HG02642 (cell line): ENCODE results near the gene GGNBP2.
A peak's percentile ranks its signal among the peaks of the same experiment; 100 is the strongest.
"Not testable (repeated sequence)": the region's sequence is repeated elsewhere in the genome, so short reads cannot be mapped to it uniquely, and the experiment has no call there.

Experiments
- ATAC-seq: cut with Tn5 transposase; IDR thresholded peaks from one replicate; pipeline ENCODE4 v1.9.1; 2021; ENCODE audit warnings: mild to moderate bottlenecking; ENCODE audit not compliant: unreplicated experiment, poor library complexity

Gene GGNBP2

GRCh38 chr17:36599546-36600250 lies 55.0 kb downstream of the GGNBP2 start:
- ATAC-seq: no peak

- ATAC-seq: no peak
Measured at GRCh38 chr17:36600465-36600864, 55.7 kb downstream of the GGNBP2 start.

DNA sequence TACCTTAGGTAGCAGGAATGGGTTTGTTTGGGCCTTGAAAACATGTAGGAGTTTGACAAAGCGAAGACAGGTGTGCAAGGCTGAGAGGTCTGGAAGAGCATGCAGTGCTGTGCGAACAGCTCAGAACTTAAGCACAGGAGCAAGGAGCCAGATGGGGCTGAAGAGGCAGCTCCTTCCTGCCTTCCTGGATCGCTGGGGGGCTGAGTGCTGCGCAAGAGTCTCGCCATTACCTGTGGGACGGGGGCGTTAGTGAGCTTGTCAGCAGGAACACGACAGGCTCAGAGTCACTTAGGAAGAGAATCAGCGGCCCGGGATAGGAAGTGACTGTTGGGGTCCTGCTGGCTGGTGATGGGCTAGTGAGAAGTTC lies 56.2 kb downstream of the GGNBP2 start:
- ATAC-seq: no peak

DNA sequence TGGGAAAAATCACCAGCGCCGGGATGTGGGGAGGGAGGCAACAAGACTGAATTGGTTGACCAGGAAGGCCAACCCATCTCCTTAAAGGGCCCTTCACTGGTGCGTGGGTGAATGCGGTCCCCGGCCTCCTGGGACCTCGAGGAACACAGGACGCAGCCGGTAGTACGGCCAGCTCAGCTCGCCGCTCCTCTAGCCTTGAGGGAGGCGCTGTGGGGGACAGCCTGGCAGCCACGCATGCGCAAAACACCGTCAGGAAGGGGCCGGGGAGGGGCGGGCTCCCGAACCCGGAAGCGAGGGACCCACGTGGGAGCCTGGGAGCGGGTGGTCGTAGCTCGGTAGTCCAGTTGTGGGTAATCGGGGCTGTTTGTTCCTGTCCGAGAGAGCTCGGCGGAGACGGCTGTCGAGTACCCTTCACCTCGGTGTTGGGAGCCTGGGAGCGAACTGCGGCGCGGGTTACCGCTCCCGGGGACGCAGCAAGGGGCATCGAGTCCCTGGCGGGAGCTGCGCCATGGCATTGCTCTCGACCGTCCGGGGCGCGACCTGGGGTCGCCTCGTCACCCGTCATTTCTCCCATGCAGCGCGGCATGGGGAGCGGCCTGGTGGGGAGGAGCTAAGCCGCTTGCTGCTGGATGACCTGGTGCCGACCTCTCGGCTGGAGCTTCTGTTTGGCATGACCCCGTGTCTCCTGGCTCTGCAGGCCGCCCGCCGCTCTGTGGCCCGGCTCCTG lies 56.7 kb downstream of the GGNBP2 start, which contains the start of gene MRM1:
TSS of gene MRM1 (plus strand) at position 281 of the 727 bp plus-strand sequence. CDS start at position 509, 228 bp downstream.
- peak; percentile 83 for ATAC-seq

DNA sequence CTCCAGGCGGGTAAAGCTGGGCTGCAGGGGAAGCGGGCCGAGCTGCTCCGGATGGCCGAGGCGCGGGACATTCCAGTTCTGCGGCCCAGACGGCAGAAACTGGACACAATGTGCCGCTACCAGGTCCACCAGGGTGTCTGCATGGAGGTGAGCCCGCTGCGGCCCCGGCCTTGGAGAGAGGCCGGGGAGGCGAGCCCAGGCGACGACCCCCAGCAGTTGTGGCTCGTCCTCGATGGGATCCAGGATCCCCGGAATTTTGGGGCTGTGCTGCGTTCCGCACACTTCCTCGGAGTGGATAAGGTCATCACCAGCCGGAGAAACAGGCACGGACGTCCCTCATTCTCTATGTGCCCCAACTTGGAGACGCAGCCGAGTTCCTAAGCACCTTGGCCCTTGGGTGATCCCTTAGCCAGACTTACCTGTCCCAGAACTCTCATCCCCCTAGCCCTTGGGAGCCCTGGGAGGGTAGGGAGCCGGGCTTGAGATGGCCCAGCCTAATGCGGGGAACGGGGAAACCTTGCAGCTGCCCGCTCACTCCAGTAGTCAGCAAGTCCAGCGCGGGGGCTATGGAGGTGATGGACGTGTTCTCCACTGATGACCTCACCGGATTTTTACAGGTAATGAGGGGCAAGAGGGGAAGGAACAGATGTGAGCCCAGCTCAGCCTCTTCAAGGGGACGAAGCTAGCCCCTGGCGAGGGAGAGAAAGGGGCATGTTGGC lies 57.5 kb downstream of the GGNBP2 start:
- peak; percentile 27 for ATAC-seq

GRCh38 chr17:36602924-36603384 lies 58.2 kb downstream of the GGNBP2 start:
- no peak for ATAC-seq

GRCh38 chr17:36605028-36605427 lies 60.3 kb downstream of the GGNBP2 start:
- not testable (repeated sequence) for ATAC-seq

DNA sequence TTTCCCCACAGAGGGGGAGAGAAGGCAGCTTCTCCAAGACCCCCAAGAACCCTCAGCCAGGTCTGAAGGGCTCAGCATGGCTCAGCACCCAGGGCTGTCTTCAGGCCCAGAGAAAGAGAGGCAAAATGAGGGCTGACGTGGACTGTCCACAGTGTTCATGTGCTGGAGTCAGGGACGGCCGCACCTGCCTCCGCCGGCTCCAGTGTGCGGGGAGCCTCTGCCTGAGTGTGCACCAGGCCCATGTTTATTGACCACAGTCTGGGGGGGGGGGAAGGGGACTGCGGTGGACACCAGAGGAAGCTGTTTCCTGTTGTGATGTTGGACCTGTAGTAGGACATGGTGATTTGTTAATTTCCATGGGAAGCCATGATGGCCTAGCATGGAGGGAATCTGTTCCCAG lies 63.6 kb downstream of the GGNBP2 start:
- ATAC-seq: no peak

- ATAC-seq: no peak
Measured at GRCh38 chr17:36608794-36609497, 64.2 kb downstream of the GGNBP2 start.

DNA sequence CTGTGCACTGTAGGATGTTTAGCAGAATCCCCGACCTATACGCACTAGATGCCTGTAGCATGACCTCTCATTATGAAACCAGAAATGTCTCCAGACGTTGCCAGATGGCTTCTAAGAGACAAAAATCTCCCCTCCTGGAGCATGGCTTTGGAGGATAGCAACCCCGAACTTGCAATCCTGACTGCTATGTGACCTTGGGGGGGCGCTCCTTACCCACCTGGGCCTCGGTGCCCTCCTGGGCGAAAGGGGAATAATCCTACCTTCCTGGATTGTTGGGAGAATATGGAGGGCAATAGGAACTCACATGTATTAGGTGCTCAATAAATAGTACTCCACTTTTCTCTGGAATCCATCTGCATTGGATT lies 64.8 kb downstream of the GGNBP2 start:
- no peak for ATAC-seq

GRCh38 chr17:36610474-36610873 lies 65.8 kb downstream of the GGNBP2 start:
- no peak for ATAC-seq

GRCh38 chr17:36611345-36612072 lies 66.8 kb downstream of the GGNBP2 start:
- no peak for ATAC-seq

- ATAC-seq: no peak
Measured at GRCh38 chr17:36612323-36612722, 67.6 kb downstream of the GGNBP2 start.

- ATAC-seq: no peak
Measured at GRCh38 chr17:36613155-36613554, 68.4 kb downstream of the GGNBP2 start.

DNA sequence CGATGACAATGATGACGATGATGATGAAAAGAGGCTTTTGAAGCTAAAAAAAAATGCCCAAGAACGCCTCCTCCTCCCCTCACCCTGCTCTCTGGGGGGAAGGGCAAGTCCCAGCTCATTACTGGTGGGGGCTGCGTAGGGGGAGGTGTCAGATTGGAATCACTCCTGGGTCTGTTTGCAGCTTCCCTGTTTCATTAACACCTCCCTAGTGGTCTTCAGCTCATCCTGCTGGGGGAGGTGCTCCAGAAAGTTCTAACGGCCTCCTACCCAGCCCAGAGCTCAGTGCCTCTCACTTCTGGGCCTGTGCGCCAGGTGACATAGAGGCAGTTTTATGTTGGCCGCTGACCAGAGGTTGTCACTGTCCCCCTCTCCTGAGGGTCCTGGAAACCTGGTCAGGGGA lies 69.4 kb downstream of the GGNBP2 start:
- no peak for ATAC-seq

DNA sequence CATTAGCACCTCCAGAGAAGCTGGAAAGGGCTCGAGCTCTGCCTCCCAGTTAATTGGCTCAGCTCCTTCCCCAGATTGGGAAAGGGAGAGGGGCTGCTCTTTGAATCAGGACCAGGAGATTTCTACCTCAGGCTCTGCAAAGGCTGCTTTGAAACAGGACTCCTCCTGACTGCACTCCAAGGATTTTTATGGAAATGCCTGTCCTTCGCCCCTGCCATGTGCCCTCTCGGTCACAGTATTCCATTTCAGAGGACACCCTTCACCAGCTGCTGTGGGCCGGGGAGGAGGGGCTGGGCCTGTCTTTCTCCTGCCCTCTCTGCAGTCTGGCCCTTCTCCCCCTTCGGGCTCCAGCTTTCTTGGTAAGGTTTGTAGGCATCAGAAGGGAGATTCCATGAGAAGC lies 70.2 kb downstream of the GGNBP2 start:
- no peak for ATAC-seq

GRCh38 chr17:36616061-36617029 lies 71.6 kb downstream of the GGNBP2 start:
- ATAC-seq: no peak

DNA sequence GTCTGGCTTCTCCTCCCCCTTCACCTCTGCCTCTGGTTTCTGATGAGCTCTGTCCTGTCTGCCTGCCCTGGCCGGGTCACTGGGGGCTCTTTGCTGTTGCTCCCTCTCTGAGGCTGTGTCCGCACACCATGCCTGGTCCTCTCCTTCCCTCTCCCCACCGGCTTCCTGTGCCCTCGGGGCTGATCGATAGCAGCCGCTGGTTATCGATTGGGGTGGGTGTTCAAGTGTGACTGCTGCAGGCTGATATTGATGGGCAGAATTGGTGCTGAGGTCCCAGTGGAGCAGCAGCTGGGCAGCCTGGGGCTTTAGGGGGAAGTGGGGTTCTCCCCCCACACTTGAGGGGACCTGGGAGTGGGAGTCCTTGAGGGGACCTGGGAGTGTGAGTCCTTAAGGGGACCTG lies 73.1 kb downstream of the GGNBP2 start:
- no peak for ATAC-seq

DNA sequence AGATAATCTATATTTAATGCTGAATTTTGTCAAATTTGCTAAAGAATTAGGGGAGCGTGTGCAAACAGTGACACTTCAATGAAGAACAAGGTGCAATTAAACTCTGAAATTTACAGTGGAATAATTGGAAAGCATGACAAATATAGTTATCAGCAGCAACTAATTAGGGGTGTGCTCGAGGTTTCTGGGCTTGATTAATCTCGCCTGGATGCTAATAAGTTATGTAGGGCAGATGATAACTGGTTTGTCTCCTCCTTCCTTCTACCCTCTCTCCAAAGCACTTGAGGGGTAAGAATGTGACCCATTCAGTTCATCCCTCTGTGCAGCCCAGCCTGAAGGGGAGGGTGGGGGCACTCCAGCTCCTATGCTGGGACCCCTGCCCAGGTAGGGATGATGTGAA lies 78.6 kb downstream of the GGNBP2 start:
- ATAC-seq: no peak
